Erythroblast (primary cell): ENCODE measurements around the gene SOX11.

Source experiments
- GATA1 ChIP-seq: IDR thresholded peaks from 2 replicates; pipeline ENCODE4 v1.6.1; 2011; ENCODE audit warnings: low read depth, mild to moderate bottlenecking, control low read depth, low read length, moderate library complexity
- POLR2A ChIP-seq: IDR thresholded peaks from 2 replicates; pipeline ENCODE4 v1.6.1; 2011; ENCODE audit warnings: mild to moderate bottlenecking, low read length

GRCh38 chr2:5725072-5725471 lies 32.9 kb downstream of the SOX11 start:
- TF ChIP-seq POLR2A (no peak), GATA1 (no peak)
